ENCODE results near the gene PINK1. TPM values are rescaled to one million over a fixed set of nuclear protein-coding genes. Genes with fewer than 3 reads are reported as not detected.
A peak's percentile ranks its signal among the peaks of the same experiment; 100 is the strongest.
"Not testable (repeated sequence)": the region's sequence is repeated elsewhere in the genome, so short reads cannot be mapped to it uniquely, and the experiment has no call there.

The PINK1 gene
- total RNA-seq, 1 donor from 2014 or later: 90.5 TPM

DNA sequence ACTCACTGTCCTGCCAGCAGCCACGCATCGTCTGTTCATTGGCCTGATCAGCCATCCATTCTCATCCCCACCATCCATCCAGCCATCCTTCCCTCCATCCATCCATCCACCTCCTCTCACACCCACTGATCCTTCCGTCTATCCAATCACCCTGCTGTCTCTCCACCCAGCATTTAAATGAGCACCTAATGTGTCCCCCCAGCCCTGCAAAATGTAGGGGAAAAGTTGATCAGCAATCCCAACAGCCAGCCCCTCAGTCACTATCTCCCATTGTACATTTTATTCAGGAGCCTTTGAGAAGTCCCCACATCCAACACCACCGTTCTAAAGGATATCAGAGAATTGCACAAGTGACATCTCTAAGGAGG is 39.0 kb downstream of the PINK1 start:
- DNase-seq (ENCODE audit: low spot score): no peak
- no peak for ATAC-seq

DNA sequence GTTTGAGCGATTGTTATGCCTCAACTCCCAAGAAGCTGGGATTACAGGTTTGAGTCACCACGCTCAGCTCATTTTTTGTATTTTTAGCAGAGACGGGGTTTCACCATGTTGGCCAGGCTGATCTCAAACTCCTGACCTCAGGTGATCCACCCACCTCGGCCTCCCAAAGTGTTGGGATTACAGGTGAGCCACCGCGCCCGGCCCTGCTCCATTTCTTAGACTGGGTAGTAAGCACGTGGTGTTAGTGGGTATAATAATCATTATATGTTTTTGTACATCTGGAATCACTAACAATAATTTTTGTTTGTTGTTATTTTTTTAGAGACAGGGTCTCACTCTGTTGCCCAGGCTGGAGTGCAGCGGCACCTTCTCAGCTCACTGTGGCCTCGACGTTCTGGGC is 40.4 kb downstream of the PINK1 start:
- ATAC-seq; DNase-seq (ENCODE audit: low spot score): not testable (repeated sequence)

DNA sequence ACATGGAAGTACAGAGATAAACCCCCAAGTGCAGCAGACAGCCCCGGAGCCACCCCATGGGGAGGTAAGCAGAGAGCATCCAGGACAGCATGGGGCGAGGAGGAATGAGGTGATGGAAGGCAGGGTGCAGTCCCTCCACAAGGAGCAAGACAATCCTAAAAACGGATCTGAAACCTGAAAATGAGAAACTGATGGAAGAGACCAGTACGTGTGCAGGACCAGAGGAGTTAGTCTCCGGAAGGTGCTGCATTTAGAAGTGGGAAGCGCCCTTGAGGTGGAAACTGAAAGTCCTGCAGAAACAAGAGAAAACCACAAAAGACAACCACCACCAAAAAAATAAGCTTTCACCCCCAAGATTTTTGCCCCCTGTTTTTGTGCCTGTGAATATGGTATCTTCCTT is 45.3 kb downstream of the PINK1 start:
- ATAC-seq (no peak), DNase-seq (ENCODE audit: low spot score) (no peak)

DNA sequence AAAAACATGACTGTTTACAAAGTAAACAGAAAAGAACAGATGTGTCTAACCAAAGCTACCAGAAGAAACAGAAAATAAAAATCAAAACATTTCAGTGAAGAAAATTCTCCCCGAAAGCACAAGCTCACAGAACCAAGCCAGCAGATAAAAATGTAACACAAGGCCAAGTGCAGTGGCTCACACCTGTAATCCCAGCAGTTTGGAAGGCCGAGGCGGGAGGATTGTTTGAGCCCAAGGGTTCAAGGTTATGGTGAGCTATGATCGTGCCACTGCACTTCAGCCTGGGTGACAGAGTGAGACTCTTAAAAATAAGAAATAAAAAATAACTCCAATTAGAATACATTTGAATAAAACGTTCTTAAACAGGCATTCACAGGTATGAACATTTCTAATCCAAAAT is 47.0 kb downstream of the PINK1 start:
- peak; percentile 30 for ATAC-seq

DNA sequence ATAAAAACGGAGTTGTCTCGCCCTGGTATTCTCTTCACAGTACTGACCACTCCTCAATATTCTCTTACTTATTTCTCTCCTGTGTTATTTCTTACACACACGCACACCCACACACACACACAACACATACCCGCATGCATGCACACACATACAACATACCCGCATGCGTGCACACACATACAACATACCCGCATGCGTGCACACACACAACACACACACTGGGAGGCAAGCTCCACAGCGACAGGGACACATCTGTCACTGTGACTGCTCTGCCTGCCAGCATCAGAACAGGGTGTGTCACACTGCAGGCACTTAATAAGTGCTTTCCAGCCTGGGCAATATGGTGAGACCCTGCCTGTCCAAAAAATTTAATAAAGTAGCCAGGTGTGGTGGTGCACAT is 48.7 kb downstream of the PINK1 start:
- DNase-seq (ENCODE audit: low spot score) (no peak), ATAC-seq (no peak)

More for the DNA sequence above, 47.0 kb downstream of the PINK1 start:
- no peak for DNase-seq (ENCODE audit: low spot score)

DNA sequence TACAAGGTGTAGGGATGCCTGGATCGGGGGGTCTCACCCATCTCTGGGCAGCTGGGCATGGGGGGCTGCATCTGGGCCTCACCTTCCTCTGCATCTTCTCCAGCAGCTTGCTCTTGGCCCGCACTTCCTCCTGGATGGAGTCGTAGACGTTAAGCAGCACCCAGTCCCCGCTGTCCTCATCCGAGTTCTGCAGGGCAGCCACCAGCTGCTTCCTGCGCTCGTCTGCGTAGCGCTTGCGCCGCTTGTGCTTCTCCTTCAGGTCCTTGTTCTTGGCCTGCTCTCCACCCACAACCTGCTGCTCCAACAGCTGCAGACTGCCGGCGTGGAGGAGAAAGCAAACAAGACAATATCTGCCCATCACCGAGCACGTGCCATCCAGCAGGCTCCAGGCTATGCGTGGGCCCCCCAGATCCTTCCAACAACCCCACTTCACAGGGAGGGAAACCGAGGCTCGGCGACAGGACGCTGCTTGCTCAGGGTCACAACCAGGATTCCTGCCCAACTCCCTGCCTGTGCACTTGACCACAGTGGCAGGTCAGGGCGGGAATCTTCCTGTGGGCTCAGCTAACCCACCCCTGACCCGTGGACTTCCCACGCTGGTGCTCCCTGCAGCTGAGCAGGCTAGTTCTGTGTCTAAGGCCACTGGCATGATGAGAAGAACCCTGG is 49.4 kb downstream of the PINK1 start:
- peak; percentile 22 for ATAC-seq
- DNase-seq (ENCODE audit: low spot score): no peak

DNA sequence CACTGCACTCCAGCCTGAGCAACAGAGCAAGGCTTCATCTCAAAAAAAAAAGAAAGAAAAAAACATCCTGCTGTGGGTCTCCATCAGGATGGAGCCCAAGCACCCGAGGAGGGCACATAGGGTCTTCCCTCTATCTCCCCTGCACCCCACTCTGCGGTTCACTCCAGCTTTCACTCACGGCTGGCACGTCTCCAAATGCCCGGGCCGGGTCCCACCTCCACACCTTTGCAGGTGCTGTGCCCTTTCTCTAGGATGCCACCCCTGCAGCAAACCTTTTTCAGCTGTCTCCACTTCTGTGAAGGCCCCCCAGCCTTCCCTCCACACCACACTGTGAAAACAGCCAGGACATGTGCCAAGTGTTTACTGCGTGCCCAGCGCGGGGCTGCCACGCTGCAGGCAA is 50.4 kb downstream of the PINK1 start:
- ATAC-seq (no peak), DNase-seq (ENCODE audit: low spot score) (no peak)

DNA sequence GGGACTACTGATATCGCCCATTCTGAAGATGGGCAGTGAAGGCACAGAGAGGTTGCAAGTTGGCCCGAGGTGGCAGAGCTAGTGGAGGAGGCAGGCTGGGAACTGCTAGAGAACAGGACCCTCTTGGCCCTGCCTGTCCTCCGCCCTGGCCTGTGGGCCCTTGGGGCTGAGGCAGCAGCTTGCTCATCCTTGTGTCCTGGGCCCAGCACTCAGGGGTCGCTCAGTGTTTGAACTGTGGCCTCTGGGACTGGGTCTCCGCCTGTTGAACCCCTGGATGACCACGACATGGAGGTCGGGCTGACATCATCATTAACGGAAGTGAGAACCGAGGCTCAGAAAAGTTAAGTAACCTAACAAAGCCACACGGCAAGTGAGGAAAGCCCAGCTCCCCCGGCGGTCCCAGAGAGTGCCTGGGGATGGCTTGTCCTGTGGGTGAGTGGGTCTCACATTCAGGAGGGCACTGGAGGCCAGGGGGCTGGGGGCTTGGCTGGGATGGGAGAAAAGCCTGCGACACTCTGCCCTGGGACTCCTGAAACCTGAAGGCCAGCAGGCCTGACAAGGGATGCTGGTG is 50.9 kb downstream of the PINK1 start:
- DNase-seq (ENCODE audit: low spot score) (no peak), ATAC-seq (no peak)

DNA sequence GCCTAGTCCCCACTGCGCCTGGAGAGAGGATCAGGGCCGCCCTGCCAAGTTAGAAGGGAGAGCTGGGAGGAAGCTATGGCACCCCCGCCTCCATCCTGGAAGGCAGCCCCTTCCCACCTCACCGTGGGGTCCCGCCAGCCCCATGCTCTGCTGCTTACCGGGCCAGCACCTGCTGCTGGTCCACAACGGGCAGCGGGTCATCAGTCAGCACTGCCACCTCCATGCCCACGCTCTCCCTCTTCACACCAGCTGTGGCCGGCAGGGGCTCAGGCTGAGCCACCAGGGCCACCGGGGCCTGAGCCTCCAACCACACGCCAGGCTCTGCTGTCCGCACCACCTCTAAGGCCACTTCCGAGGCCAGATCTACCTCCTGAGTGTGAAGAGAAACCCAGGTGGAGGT is 51.4 kb downstream of the PINK1 start:
- ATAC-seq (no peak), DNase-seq (ENCODE audit: low spot score) (no peak)

DNA sequence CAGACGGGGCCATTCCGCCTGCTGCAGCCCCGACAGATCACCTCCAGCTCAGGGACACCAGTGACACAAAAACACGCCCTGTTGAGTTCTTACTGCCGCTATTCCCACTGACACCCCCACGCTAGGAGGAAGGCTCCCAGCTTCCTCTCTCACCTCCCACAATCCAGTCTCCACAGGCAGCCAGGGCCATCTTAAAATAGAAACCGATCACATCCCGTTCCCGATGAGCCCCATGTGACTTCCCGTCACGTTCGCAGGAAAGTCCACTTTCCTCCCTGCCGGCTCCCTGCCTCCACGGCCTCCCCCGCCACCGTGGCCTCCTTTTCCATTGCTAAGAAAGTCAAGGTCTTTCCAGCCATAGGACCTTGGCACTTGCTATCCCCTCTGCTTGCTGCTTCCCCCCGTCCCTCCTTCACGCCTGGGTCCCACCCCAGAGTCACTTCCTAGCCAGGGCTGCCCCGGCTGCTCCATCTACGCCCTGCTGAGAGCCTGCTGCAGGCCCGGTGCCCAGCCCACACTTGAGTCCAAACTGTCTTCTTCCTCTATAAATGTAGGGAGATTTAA is 51.9 kb downstream of the PINK1 start:
- DNase-seq (ENCODE audit: low spot score) (no peak), ATAC-seq (peak; percentile 64)

DNA sequence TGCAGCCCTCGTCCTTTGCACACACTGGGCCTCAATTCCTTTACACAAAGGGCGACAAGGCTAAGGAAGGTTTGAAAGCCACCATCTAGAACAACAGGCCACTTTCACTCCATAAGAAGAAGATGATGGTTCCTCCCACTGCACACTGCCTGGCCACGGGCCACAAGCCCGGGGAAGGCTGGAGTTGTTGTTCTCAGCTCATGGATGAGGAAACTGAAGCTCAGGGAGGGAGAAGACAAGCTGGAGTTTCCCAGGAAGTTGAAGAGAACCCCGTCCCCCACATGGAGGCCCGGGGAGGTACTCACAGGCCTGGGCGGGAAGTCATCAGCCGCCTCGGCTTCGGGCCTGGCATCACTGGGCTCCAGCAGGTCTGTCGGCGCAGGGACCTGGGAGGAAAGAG is 52.5 kb downstream of the PINK1 start:
- no peak for DNase-seq (ENCODE audit: low spot score)
- ATAC-seq: no peak

DNA sequence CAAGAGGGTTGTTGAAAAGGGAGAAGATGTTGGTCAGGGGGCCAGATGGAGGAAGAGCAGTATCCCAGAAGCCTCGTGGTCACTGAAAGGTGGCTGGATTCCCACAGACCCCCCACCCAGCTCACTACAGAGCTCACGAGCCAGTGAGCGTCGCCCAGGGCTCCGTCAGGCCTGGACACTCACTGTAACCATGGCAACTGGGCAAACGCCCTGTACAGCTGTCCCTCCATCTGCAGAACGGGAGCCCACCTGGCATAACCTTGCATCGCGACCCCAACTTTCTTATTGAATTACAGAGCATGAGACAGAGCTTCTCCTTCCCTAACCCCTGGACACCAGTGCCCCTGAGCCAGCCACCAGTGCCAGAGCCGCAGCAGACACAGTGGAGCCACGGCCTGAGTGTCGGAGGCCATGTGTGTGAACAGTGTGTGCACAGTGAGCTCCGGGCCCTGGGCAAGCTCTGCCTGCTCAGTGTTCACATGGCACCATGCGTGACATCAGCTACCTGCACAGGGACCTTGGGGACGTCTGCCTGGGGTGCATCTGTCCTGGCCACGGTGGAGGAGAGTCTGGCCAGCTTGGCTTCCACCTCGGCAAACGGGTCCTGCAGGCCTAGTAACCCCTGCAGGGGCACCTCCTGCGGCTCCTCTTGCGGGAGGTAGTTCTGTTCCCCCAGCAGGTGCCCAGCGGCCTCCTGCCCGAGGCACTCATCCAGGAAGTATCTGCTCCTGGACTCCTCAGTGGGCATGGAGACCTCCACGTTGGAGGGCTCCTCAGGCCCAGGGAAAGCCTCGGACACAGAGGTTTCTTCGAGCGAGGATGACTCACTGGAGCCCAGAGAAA is 53.8 kb downstream of the PINK1 start:
- no peak for ATAC-seq
- no peak for DNase-seq (ENCODE audit: low spot score)

DNA sequence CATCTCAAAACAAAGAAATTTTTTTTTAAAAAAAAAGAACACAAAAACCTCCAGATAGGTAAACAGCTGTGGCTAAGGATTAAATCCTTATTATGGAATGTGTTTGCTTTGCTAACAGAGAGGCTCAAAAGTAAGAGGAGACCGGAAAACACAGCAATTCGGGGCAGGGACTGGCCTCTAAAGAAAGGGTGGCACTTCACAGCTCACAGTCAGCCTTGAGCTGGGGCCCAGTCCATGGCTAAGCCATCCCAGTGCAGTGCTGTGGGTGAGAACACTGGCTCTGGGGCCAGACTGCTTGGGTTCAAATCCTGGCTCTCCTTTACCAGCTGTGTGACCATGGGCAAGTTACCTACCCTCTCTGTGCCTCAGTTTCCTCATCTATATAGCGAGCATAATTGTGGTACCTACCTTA is 56.4 kb downstream of the PINK1 start:
- DNase-seq (ENCODE audit: low spot score): no peak
- ATAC-seq: no peak

DNA sequence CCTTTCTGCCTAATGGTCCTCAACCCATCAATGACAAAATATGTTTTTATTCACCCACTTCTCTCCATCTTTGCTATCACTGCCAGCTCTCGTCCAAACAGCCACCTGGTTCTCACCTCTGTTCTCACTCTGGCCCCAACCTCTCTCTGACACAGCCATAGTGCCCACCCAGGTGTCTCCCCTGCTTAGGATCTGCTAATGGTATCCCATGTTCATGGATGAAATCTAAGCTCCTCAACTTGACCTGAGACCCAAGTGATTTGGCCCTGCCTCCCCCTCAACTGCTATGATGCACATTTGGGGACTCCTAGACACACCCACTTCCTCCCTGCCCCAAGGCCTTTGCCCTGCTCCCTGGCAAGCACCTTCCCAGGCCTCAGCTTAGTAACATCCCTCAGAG is 58.6 kb downstream of the PINK1 start:
- ATAC-seq (no peak), DNase-seq (ENCODE audit: low spot score) (no peak)

DNA sequence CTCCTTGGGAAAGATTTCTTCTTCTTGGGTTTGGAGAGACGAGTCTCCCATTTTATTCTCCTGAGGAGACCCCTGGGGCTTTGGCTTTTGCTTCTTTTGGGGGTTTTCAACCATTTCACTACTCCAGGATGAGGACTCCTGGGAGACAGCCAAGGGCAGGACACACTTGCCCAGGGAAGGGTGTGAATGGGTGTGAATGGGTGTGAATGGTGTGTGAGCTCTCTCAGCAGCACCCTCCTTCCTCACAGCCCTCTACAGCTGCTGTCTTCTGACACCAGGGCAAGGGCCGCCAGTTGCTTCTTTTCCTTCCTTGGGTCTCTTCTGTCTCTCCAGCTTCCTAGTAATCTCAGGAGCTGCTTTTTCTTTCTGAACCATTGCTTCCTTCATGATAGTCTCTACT is 60.4 kb downstream of the PINK1 start:
- ATAC-seq (no peak), DNase-seq (ENCODE audit: low spot score) (no peak)

DNA sequence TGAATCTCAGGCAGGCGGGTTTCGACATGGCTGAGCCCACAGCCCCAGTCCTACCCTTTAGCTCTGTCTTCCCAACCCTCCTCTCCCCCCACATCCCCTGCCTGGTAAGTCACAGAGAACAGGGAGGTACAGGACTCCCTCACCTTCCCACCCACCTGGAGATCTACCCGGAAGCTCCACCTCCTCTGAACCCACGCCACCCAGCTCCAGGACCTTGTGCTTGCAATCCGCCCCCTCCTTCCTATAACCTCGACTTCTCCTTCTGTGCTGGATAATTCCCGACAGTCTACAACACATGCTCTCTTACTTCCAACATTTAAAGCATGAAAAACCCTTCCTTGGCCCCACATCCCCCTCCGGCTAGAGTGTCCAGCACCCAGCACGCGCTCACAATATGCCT is 62.3 kb downstream of the PINK1 start:
- ATAC-seq (no peak), DNase-seq (ENCODE audit: low spot score) (no peak)

DNA sequence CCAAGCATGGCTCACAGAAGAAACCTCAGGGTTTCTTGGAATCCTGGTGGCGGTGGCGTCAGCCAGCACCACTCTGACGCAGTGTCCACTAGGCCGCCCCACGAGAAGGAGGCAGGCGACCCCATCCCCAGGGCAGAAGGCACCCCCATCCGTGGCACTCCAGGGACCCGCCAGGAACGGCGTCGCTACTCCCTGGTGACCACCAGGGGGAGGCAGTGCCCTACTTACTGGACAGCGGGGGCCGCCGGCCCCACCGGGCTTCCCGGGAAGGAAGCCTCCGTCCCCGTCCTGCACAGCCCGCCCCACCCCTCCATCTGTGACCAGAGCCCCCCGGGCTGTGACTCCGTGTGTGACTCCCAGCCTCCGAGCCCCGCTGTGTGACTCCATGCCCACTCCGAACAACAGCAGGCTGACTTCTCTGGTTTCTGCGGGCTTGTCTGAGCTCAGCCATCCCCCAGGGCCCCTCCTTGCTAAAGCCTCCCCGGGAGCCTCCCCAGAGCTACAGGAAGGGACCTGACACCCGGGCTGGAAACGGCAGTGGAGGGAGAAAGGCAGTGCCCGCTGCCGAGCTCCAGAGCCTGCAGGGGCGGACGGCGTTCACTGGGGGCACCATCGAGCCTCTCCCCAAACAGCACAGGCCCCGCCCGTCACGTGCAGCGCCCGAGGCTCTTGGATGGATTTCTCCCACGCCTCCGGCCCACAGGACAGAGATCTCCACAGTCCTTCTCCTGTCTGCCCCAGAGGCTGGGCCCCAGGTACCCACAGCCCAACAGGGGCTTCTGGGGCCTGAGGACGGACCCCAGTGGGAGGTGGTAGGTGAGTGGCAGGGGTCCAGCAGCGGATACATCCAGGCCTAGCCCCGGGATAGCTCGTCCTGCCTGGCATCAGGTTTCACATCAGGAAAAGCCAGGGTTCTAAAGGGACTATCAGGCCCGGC is 63.4 kb downstream of the PINK1 start:
- DNase-seq (ENCODE audit: low spot score): peak; percentile 80
- ATAC-seq: peak; percentile 94

DNA sequence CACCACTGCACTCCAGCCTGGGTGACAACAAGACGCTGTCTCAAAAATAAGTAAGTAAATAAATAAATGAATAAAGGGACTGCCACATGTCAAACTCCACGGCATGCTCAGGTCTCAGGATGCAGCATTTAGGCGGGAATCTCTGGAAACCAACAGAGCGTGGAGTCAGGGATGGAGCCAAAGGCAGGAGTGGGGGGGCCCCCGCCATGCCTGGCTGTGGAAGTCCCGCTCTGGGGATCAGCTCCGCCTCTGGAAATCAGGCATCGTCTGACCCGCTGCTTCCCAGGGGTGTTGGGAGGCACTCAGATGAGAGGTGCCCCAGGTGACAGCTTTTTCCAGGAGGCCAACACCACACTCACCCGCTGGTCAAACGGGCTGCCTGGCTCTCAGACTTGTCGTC is 64.3 kb downstream of the PINK1 start:
- ATAC-seq: no peak
- DNase-seq (ENCODE audit: low spot score): no peak

DNA sequence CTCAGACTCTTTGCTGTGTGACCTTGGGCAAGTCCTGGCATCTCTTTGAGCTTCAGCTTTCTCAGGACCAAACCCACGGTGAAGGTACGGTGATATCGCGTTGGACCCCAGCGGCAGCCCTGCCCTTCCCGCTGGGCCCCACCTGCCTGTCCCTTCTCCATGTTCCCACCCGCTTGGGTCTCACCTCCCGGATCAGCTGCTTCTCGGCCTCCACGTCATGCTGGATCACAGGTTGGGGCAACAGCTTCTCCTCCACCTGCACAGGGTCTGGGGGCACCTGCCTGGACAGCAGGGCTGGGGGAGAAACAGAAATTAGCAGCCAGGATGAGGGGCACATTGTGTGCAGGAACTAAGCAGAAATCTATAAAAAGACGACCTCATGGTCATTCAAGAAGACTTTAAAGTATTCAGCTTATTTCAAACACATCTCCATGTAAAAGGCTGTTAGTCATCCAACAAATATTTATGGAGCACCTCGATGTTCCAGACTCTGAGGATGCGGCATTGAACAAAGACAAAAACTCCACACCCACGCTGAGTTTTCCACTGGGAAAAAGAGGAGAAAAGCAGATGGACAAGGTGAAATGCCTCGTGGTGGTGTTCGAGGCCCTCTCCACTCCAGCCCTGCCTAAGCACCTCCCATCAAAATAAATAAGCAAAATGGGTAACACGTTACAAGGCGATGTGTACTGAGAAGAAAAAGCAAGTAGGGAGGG is 65.1 kb downstream of the PINK1 start:
- no peak for ATAC-seq
- DNase-seq (ENCODE audit: low spot score): no peak

DNA sequence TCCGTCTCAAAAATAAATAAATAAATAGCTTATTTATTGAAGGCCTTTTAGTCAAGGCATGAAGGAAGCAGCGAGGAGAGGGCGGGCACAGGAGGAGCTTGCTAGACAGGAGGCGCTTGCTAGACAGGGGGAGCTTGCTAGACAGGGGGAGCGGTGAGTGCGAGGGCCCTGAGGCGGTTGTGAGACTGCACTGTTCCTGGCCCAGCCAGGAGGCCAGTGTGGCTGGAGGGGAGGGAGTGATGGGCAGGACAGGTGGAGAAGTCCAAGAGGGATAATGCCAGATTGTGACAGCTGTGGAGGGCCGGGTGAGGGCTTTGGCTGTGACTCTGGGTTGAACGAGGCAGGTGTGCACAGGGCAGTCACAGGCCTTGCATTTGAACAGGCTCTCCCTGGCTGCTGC is 66.3 kb downstream of the PINK1 start:
- ATAC-seq: no peak

More for the DNA sequence above, 66.3 kb downstream of the PINK1 start:
- DNase-seq (ENCODE audit: low spot score): no peak
